GM18858 (cell line): ENCODE data around the gene GRM5.
A peak's percentile ranks its signal among the peaks of the same experiment; 100 is the strongest.
"Not testable (repeated sequence)": the region's sequence is repeated elsewhere in the genome, so short reads cannot be mapped to it uniquely, and the experiment has no call there.

Experiments
- ATAC-seq: cut with Tn5 transposase; IDR thresholded peaks from one replicate; pipeline ENCODE4 v1.9.1; 2021; ENCODE audit not compliant: unreplicated experiment

The GRM5 gene

GRCh38 chr11:88843766-88844426 lies 221.9 kb downstream of the GRM5 start:
- not testable (repeated sequence) for ATAC-seq

- not testable (repeated sequence) for ATAC-seq
These were observed 227.6 kb downstream of the GRM5 start for GRCh38 chr11:88838139-88838538.

GRCh38 chr11:88835709-88836108 lies 230.1 kb downstream of the GRM5 start:
- ATAC-seq, result not testable (repeated sequence)

GRCh38 chr11:88831303-88831890 lies 234.4 kb downstream of the GRM5 start:
- no peak for ATAC-seq

GRCh38 chr11:88827018-88827676 lies 238.6 kb downstream of the GRM5 start:
- ATAC-seq, result no peak

- no peak for ATAC-seq
These were observed 246.2 kb downstream of the GRM5 start for GRCh38 chr11:88819616-88820015.

GRCh38 chr11:88818978-88819377 lies 246.8 kb downstream of the GRM5 start:
- no peak for ATAC-seq

- ATAC-seq, result no peak
These were observed 250.3 kb downstream of the GRM5 start for GRCh38 chr11:88815505-88815904.

GRCh38 chr11:88814076-88814475 lies 251.7 kb downstream of the GRM5 start:
- ATAC-seq, result peak; percentile 29

- ATAC-seq, result peak; percentile 86
These were observed 252.4 kb downstream of the GRM5 start for GRCh38 chr11:88813233-88813915.

GRCh38 chr11:88810420-88811097 lies 255.2 kb downstream of the GRM5 start:
- ATAC-seq, result no peak

GRCh38 chr11:88809126-88809525 lies 256.7 kb downstream of the GRM5 start:
- no peak for ATAC-seq

GRCh38 chr11:88807349-88807748 lies 258.4 kb downstream of the GRM5 start:
- no peak for ATAC-seq

- ATAC-seq, result no peak
These were observed 259.4 kb downstream of the GRM5 start for GRCh38 chr11:88806410-88806809.

GRCh38 chr11:88801484-88802123 lies 264.2 kb downstream of the GRM5 start:
- no peak for ATAC-seq

GRCh38 chr11:88799771-88800500 lies 265.8 kb downstream of the GRM5 start:
- no peak for ATAC-seq

- ATAC-seq, result no peak
These were observed 275.6 kb downstream of the GRM5 start for GRCh38 chr11:88790182-88790581.

- no peak for ATAC-seq
These were observed 286.2 kb downstream of the GRM5 start for GRCh38 chr11:88779577-88779976.

- ATAC-seq, result no peak
These were observed 295.2 kb downstream of the GRM5 start for GRCh38 chr11:88770475-88771079.

GRCh38 chr11:88744140-88744539 lies 321.6 kb downstream of the GRM5 start:
- ATAC-seq, result no peak
